NB4 (cell line): Measurements from ENCODE around the gene PPFIBP2.

Experiments
- CTCF ChIP-seq: IDR thresholded peaks from one replicate; pipeline ENCODE4 v1.5.1; 2012; ENCODE audit warnings: low read depth, low read length
- MAX ChIP-seq: IDR thresholded peaks from 2 replicates; pipeline ENCODE4 v1.6.1; 2011; ENCODE audit warnings: low read depth, low read length
- MYC ChIP-seq: IDR thresholded peaks from 2 replicates; pipeline ENCODE4 v1.6.1; 2011; ENCODE audit warnings: low read depth, low read length
- POLR2A ChIP-seq: IDR thresholded peaks from 2 replicates; pipeline ENCODE4 v1.6.1; 2011; ENCODE audit warnings: mild to moderate bottlenecking; ENCODE audit not compliant: insufficient read length; ENCODE audit errors: extremely low read depth

GRCh38 chr11:7538031-7538430, 24.2 kb downstream of the PPFIBP2 start:
- TF ChIP-seq CTCF (no peak), POLR2A (no peak), MAX (no peak), MYC (no peak)
